IMR-90 (cell line): ENCODE measurements around the gene GGCT. TPM values are rescaled to one million over a fixed set of nuclear protein-coding genes. Genes with fewer than 3 reads are reported as not detected.
A peak's percentile ranks its signal among the peaks of the same experiment; 100 is the strongest.

Source experiments
- ATAC-seq: fragments of 200-7000 bp; cut with Tn5 transposase; 2 replicates; pipeline ENCODE4 v1.9.1; 2020; ENCODE audit warnings: low read depth, mild to moderate bottlenecking, moderate library complexity
- BruUV-seq: library from RNA; stranded (reverse); fragments of 400-500 nt; replicated peaks from 2 replicates; lab custom pipeline; 2021; lab: Mats Ljungman, UMichigan
- CTCF ChIA-PET: fragments of 300-600 bp; formaldehyde crosslinking; extraction: SDS; loops from one replicate; lab custom pipeline; 2021; ENCODE audit warnings: antibody characterized with exemption; lab: Yijun Ruan, JAX
- POLR2A ChIA-PET: fragments of 300-600 bp; sonication (Branson Sonifier 250); formaldehyde crosslinking; loops from one replicate; lab custom pipeline; 2022; ENCODE audit warnings: antibody characterized with exemption; ENCODE audit not compliant: unreplicated experiment; lab: Charles Lee
- DNase-seq: peaks from one replicate; pipeline ENCODE4 v3.0.0; 2013
- H2AFZ ChIP-seq: replicated peaks from 2 replicates; pipeline ENCODE3; 2013; ENCODE audit warnings: low read length, mild to moderate bottlenecking; ENCODE audit not compliant: poor library complexity
- H2AK5ac ChIP-seq: 2 replicates; pipeline ENCODE4 v1.6.1; 2013; ENCODE audit warnings: low read depth, low read length, inconsistent platforms
- H2AK9ac ChIP-seq: replicated peaks from 2 replicates; pipeline ENCODE3; 2013; ENCODE audit warnings: mild to moderate bottlenecking, low read depth, low read length, moderate library complexity; ENCODE audit not compliant: poor library complexity
- H2BK120ac ChIP-seq: 2 replicates; pipeline ENCODE4 v1.6.1; 2013; ENCODE audit warnings: low read depth, low read length, inconsistent platforms
- H2BK15ac ChIP-seq: 3 replicates; pipeline ENCODE4 v1.6.1; 2013; ENCODE audit warnings: low read depth, low read length, inconsistent platforms
- H2BK20ac ChIP-seq: 2 replicates; pipeline ENCODE4 v1.6.1; 2013; ENCODE audit warnings: low read depth, mild to moderate bottlenecking, inconsistent platforms, low read length, moderate library complexity
- H2BK5ac ChIP-seq: 2 replicates; pipeline ENCODE4 v1.6.1; 2013; ENCODE audit warnings: mild to moderate bottlenecking, low read depth, low read length, inconsistent platforms; ENCODE audit not compliant: poor library complexity, severe bottlenecking
- H3K14ac ChIP-seq: replicated peaks from 2 replicates; pipeline ENCODE4 v1.6.1; 2013; ENCODE audit warnings: low read depth, low read length, inconsistent platforms
- H3K18ac ChIP-seq: 2 replicates; pipeline ENCODE4 v1.6.1; 2013; ENCODE audit warnings: low read depth, low read length, control low read depth
- H3K23ac ChIP-seq: 2 replicates; pipeline ENCODE4 v1.6.1; 2013; ENCODE audit warnings: low read depth, low read length, inconsistent platforms
- H3K27ac ChIP-seq: 2 replicates; pipeline ENCODE4 v1.5.1; 2013; ENCODE audit warnings: mild to moderate bottlenecking, control low read depth, low read length; ENCODE audit not compliant: insufficient read depth
- H3K27me3 ChIP-seq: 2 replicates; pipeline ENCODE4 v1.6.1; 2013; ENCODE audit warnings: low read length; ENCODE audit not compliant: control insufficient read depth, insufficient read depth
- H3K36me3 ChIP-seq: 2 replicates; pipeline ENCODE4 v1.6.1; 2013; ENCODE audit warnings: low read length, mixed read lengths; ENCODE audit not compliant: control insufficient read depth, insufficient read depth
- H3K4ac ChIP-seq: 2 replicates; pipeline ENCODE4 v1.6.1; 2013; ENCODE audit warnings: low read depth, low read length, inconsistent platforms
- H3K4me1 ChIP-seq: 2 replicates; pipeline ENCODE4 v1.6.1; 2013; ENCODE audit warnings: low read length, mixed read lengths; ENCODE audit not compliant: control insufficient read depth, insufficient read depth
- H3K4me2 ChIP-seq: 2 replicates; pipeline ENCODE4 v1.6.1; 2013; ENCODE audit warnings: low read depth, mild to moderate bottlenecking, control low read depth, low read length, moderate library complexity
- H3K4me3 ChIP-seq: 2 replicates; pipeline ENCODE4 v1.5.1; 2013; ENCODE audit warnings: low read depth, mild to moderate bottlenecking, control low read depth, low read length, moderate library complexity; ENCODE audit not compliant: insufficient read depth
- H3K56ac ChIP-seq: 2 replicates; pipeline ENCODE4 v1.6.1; 2013; ENCODE audit warnings: low read length, inconsistent platforms; ENCODE audit not compliant: insufficient read depth; ENCODE audit errors: extremely low read depth
- H3K79me1 ChIP-seq, 2 experiments: 2 replicates each; pipeline ENCODE4 v1.6.1; 2013; ENCODE audit warnings: low read length in 2 of 2, inconsistent platforms in 1 of 2, low read depth in 1 of 2
- H3K9ac ChIP-seq: 2 replicates; pipeline ENCODE4 v1.6.1; 2013; ENCODE audit warnings: low read depth, low read length, control low read depth
- H3K9me1 ChIP-seq: 2 replicates; pipeline ENCODE4 v1.6.1; 2013; ENCODE audit warnings: low read length, inconsistent platforms; ENCODE audit not compliant: insufficient read depth
- H3K9me3 ChIP-seq: 2 replicates; pipeline ENCODE4 v1.6.1; 2013; ENCODE audit warnings: low read length; ENCODE audit not compliant: control insufficient read depth, insufficient read depth
- H4K20me1 ChIP-seq: 2 replicates; pipeline ENCODE4 v1.6.1; 2013; ENCODE audit warnings: low read length, inconsistent platforms; ENCODE audit not compliant: insufficient read depth
- H4K5ac ChIP-seq: 2 replicates; pipeline ENCODE4 v1.6.1; 2013; ENCODE audit warnings: mild to moderate bottlenecking, low read depth, low read length, control low read depth
- H4K8ac ChIP-seq, 2 experiments: 2 replicates each; pipeline ENCODE4 v1.6.1; 2013; ENCODE audit warnings: low read depth in 2 of 2, low read length in 2 of 2, control low read depth in 1 of 2, inconsistent platforms in 1 of 2
- H4K91ac ChIP-seq: 2 replicates; pipeline ENCODE4 v1.6.1; 2013; ENCODE audit warnings: low read depth, low read length, inconsistent platforms; ENCODE audit not compliant: insufficient read depth
- CEBPB ChIP-seq: IDR thresholded peaks from 2 replicates; pipeline ENCODE4 v1.6.1; 2012; ENCODE audit warnings: low read depth, low read length, improper control_type of control experiment
- MXI1 ChIP-seq: IDR thresholded peaks from 2 replicates; pipeline ENCODE4 v1.6.1; 2012; ENCODE audit warnings: low read depth, mild to moderate bottlenecking, low read length, moderate library complexity, borderline replicate concordance
- POLR2A ChIP-seq: IDR thresholded peaks from 2 replicates; pipeline ENCODE4 v1.6.1; 2012; ENCODE audit warnings: mild to moderate bottlenecking, low read depth, low read length
- RFX5 ChIP-seq: IDR thresholded peaks from 2 replicates; pipeline ENCODE4 v1.8.0; 2012; ENCODE audit warnings: low read depth, mild to moderate bottlenecking, low read length, moderate library complexity
- WGBS, 2 experiments: methylation state at CpG; one replicate each; pipeline versions ENCODE4 v1.1.5 to v1.1.7; 2013; ENCODE audit warnings: missing lambda C conversion rate in 2 of 2; ENCODE audit not compliant: insufficient read length in 1 of 2; ENCODE audit errors: extremely low coverage in 2 of 2; 5-methylcytosine and 5-hydroxymethylcytosine counted together
- dilution Hi-C: fragments of 300-500 bp; cut with HindIII; formaldehyde crosslinking; loops from one replicate; pipeline ENCODE4 v1.14.3; 2018; ENCODE audit warnings: low sequenced_read_pairs; ENCODE audit not compliant: unreplicated experiment
- in situ Hi-C: fragments of 300-500 bp; cut with MboI; formaldehyde crosslinking; loops from 3 replicates; pipeline ENCODE4 v1.14.3; 2019; ENCODE audit warnings: low sequenced_read_pairs, inconsistent platforms, mixed read lengths
- intact Hi-C: fragments of 100-400 bp; cut with micrococcal nuclease; formaldehyde crosslinking; loops from 2 replicates; pipeline ENCODE4 v1.10.0; 2022
- polyA plus RNA-seq, 3 experiments: library from polyadenylated mRNA; depleted of rRNA; stranded (reverse); fragments of >200 nt; gene quantifications; 2 replicates each; pipeline ENCODE4 v1.2.3, GENCODE V29; 2012; ENCODE audit warnings: low replicate concordance in 1 of 3
- total RNA-seq: library from RNA; depleted of rRNA; stranded (reverse); fragments of >200 nt; gene quantifications from 2 replicates; pipeline ENCODE4 v1.2.3, GENCODE V29; 2012
- TF ChIP-seq, protein P1 (sequence below): conservative IDR thresholded peaks from 2 replicates; pipeline ENCODE4 v1.5.1; 2012; ENCODE audit warnings: mild to moderate bottlenecking, low read depth, low read length, improper control_type of control experiment

Gene GGCT
- total and polyA plus RNA-seq, 2 of the 4 experiments (the other 2 are of a cell fraction), result 12.0 to 18.6 TPM

DNA sequence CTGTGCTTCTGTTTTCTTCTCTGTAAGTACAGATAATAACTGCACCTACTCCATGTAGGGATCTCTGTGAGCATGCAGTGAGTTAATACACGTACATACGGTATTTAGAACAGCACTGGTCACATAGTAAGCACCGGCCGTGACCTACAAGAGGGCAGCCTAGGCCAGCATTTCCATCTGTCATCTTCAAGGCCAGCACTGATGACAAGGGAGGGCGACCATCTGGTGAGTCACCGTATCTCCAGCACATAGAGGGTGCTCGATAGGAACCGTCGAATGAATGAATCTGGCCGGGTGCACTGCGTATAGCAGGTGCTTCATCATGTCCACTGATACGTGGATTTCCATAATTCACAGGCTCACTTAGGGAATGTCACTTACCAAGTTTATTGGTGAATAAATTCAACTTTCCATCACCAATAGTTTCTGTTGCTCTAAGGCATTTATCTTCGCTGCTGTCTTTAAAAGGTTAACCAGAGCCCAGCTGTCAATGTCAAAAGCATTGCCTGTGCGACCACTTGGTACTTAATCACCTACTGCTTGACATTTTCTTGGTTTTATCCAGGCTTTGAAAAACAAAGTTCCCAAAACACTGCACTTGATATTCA lies 34.4 kb downstream of the GGCT start:
- TF ChIP-seq CEBPB (no peak), MXI1 (no peak), POLR2A (0 out of 2 replicates have a peak, but pooled peaks have one; percentile 19), RFX5 (no peak)
- TF ChIP-seq, protein P1, sequence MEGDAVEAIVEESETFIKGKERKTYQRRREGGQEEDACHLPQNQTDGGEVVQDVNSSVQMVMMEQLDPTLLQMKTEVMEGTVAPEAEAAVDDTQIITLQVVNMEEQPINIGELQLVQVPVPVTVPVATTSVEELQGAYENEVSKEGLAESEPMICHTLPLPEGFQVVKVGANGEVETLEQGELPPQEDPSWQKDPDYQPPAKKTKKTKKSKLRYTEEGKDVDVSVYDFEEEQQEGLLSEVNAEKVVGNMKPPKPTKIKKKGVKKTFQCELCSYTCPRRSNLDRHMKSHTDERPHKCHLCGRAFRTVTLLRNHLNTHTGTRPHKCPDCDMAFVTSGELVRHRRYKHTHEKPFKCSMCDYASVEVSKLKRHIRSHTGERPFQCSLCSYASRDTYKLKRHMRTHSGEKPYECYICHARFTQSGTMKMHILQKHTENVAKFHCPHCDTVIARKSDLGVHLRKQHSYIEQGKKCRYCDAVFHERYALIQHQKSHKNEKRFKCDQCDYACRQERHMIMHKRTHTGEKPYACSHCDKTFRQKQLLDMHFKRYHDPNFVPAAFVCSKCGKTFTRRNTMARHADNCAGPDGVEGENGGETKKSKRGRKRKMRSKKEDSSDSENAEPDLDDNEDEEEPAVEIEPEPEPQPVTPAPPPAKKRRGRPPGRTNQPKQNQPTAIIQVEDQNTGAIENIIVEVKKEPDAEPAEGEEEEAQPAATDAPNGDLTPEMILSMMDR, result no peak
- ChIA-PET CTCF (interaction anchor here (1.0 to 1.8 kb wide), 3 partner anchors 8 to 306 kb away, joined by 4 to 11 read pairs (median 9); partner anchors contain the start of gene NOD1), POLR2A (no interaction called here)
- in situ Hi-C loops (no loop called here), dilution Hi-C loops (no loop called here), intact Hi-C loops (no loop called here)
- H3K9ac ChIP-seq, result no peak overlapping the region
- H3K27ac ChIP-seq, result peak overlapping the region; percentile 44; the same call in 1 of the 2 replicates
- H3K79me1 ChIP-seq, result peaks cover 8 to 67% of the 10 kb centered on the region in 2 experiments
- no peak overlapping the region; the same call in 1 of the 2 replicates for H3K14ac ChIP-seq
- H3K4me3 ChIP-seq, result no peak overlapping the region
- no peak overlapping the region for H2AFZ ChIP-seq
- peak overlapping the region; percentile 35 for H2BK5ac ChIP-seq
- DNase-seq, result peak; percentile 65
- H4K91ac ChIP-seq, result peak overlapping the region; percentile 31; the same call in 1 of the 2 replicates
- peak overlapping the region; percentile 36; the same call in 1 of the 2 replicates for H3K23ac ChIP-seq
- WGBS, 2 experiments, result 3% methylated on average over 6 of the region's 14 CpGs; no CpG with 5 or more reads in 1 of the 2 experiments
- H3K4me2 ChIP-seq, result peak overlapping the region; percentile 27
- H3K36me3 ChIP-seq, result no peaks in the 10 kb centered on the region
- peaks cover 9% of the 10 kb centered on the region for H4K20me1 ChIP-seq
- H2BK15ac ChIP-seq, result peak overlapping the region; percentile 22; the same call in 1 of the 3 replicates
- peaks cover 36% of the 10 kb centered on the region for H3K4me1 ChIP-seq
- no TSS peak for BruUV-seq
- H3K4ac ChIP-seq, result peak overlapping the region; percentile 66
- H3K56ac ChIP-seq, result no peak overlapping the region
- H2BK120ac ChIP-seq, result peak overlapping the region; percentile 45
- H4K8ac ChIP-seq, result peak overlapping the region in 1 of 2 experiments; percentile 40; a peak in 2 of 4 replicates
- peak overlapping the region; percentile 52 for H4K5ac ChIP-seq
- peak overlapping the region; percentile 21 for H2AK9ac ChIP-seq
- no peaks in the 10 kb centered on the region for H3K9me3 ChIP-seq
- peak overlapping the region; percentile 15; the same call in 1 of the 2 replicates for H2BK20ac ChIP-seq
- ATAC-seq, result no peak
- H3K27me3 ChIP-seq, result no peaks in the 10 kb centered on the region
- H3K9me1 ChIP-seq, result peaks cover 22% of the 10 kb centered on the region
- H3K18ac ChIP-seq, result peak overlapping the region; percentile 48
- peak overlapping the region; percentile 61 for H2AK5ac ChIP-seq
